GM12873 (cell line): ENCODE results near the gene KCNQ2.

Experiments used
- CTCF ChIP-seq: IDR thresholded peaks from 2 replicates; pipeline ENCODE4 v1.5.1; 2012; ENCODE audit warnings: low read depth, mild to moderate bottlenecking, moderate library complexity, low read length, control low read depth; ENCODE audit not compliant: insufficient read depth; ENCODE audit errors: missing control alignments

KCNQ2 gene

GRCh38 chr20:63374504-63374903, 98.0 kb downstream of the KCNQ2 start:
- TF ChIP-seq CTCF = no peak

- TF ChIP-seq CTCF = no peak
These were observed 98.5 kb downstream of the KCNQ2 start for GRCh38 chr20:63373996-63374395.

GRCh38 chr20:63372971-63373885, 99.2 kb downstream of the KCNQ2 start:
- no peak for TF ChIP-seq CTCF

- TF ChIP-seq CTCF = no peak
These were observed 101.1 kb downstream of the KCNQ2 start for GRCh38 chr20:63371291-63371865.

GRCh38 chr20:63370618-63371187, 101.8 kb downstream of the KCNQ2 start:
- TF ChIP-seq CTCF = no peak

GRCh38 chr20:63369724-63370617, 102.5 kb downstream of the KCNQ2 start:
- no peak for TF ChIP-seq CTCF

GRCh38 chr20:63369024-63369530, 103.4 kb downstream of the KCNQ2 start:
- TF ChIP-seq CTCF = no peak
